Stimulated activated CD8-positive, alpha-beta memory T cell treated with anti-CD3 and anti-CD28 coated beads, Interleukin-2, amount 100 ng/mL, for 48 hours (primary cell): ENCODE data around the gene SOX6.
"Not testable (repeated sequence)": the region's sequence is repeated elsewhere in the genome, so short reads cannot be mapped to it uniquely, and the experiment has no call there.

Experiments
- DNase-seq, 2 donors: peaks; one replicate each; pipeline ENCODE4 v3.0.0-alpha.2; 2020; ENCODE audit warnings: low read depth in 2 of 2

The SOX6 gene

GRCh38 chr11:15930442-15931025 is 425.8 kb downstream of the SOX6 start:
- no peak for DNase-seq

GRCh38 chr11:15929371-15929901 is 426.9 kb downstream of the SOX6 start:
- DNase-seq = no peak

- DNase-seq = no peak
These were observed 428.5 kb downstream of the SOX6 start for GRCh38 chr11:15927864-15928217.

GRCh38 chr11:15927196-15927863 is 429.0 kb downstream of the SOX6 start:
- no peak for DNase-seq

DNA sequence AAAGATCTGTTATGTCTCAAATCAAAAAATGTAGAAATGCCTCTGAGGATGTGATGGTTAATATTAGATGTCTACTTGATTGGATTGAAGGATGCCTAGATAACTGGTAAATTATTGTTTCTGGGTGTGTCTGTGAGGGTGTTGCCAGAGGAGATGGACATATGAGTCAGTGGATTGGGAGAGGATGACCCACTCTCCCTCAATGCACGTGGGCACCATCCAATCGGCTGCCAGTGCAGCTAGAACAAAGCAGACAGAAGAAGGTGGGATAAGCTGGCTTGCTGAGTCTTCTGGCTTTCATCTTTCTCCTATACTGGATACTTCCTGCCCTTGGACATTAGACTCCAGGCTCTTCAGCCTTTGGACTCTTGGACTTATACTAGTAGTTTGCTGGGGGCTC is 430.3 kb downstream of the SOX6 start:
- DNase-seq = no peak

DNA sequence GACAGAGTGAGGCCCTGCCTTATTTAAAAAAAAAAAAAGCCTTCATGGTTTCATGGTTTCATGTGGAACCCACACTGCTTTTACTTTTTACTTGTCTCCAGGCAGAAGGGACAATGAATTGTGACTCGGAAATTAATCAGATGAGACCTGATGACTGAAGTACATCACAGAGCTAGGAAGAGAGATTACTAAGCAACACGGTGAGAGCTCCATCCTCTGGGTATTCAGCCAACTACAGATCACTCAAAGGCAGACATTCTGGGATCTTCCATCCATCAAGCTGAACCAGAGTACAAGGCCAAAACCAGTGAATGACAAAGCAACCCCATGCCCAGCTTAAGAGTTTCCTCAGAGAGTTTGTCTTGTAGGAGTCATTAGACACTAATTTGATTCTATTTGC is 433.2 kb downstream of the SOX6 start:
- no peak for DNase-seq

GRCh38 chr11:15922745-15923144 is 433.6 kb downstream of the SOX6 start:
- not testable (repeated sequence) for DNase-seq

DNA sequence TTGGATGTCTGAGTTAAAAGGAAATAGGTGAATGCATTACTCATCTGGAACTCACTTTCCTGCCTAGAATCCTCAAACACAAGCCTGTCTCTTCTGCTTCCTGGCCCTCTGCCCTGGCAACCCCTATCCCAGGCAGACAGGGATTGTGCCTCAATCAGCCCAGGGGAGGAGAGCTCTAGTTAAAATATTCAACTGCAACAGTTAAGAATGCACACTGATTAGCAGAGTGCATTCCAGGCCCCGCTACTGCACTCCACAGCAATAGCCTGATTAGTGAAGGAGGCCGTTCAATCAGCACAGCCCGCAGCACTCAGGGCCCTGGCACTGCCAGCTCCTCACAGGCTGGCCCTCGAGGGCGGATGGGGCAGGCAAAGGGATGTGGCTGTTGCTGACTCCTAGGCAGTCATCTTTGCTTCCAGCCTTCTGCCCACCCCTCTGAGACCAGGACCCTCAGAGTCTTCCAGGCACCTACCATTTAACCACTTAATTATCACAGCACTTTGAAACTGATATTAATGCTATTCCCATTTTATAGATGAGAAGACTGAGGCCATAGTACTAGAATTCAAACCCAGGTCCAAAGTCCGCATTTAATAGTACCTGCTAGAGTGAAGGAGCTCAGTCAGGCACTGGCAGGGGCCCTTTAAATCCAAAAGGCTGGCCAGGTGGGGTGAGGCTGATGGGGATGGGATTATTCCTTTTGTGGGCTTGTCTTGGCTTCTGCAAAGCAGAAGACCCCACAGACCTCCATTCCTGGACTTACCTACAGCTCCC is 435.3 kb downstream of the SOX6 start:
- DNase-seq = no peak

GRCh38 chr11:15918674-15919073 is 437.7 kb downstream of the SOX6 start:
- DNase-seq = no peak

DNA sequence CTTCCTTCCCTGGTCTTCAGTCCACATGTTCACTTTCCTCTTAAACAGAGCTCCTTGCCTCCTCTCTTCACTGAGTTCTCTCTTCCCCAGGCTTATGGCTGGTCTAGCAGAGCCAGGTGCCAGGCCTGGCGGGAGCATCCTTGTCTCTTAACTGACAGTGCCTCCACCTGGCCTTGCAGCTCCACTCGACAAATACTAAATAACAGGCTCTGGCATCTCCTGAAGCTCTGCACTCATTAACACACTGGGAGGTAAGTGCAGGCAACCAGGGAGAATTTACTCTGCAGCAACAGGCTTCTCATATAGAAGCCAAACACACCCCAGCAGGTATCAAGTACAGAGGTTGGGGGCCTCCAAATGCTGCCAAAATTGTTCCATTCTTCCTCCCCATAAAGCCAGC is 438.1 kb downstream of the SOX6 start:
- DNase-seq = no peak
